Testis (tissue), 2 donors: ENCODE measurements around the gene SNTG2.

Experiments
- POLR2A ChIP-seq: fragments of 450-650 bp; IDR thresholded peaks from one replicate; pipeline ENCODE4 v1.6.1; 2017; ENCODE audit warnings: antibody characterized with exemption, mild to moderate bottlenecking, moderate library complexity
- TF ChIP-seq, protein P1 (sequence below), 3 experiments: fragments of 450-650 bp in 2 of 3; fragments of 200-600 bp in 1 of 3; sonication (generic) in 1 of 3; IDR thresholded peaks; one replicate each; pipeline ENCODE4 v1.5.1; 2016 to 2019; ENCODE audit warnings: antibody characterized with exemption in 3 of 3, mild to moderate bottlenecking in 2 of 3, moderate library complexity in 1 of 3

DNA sequence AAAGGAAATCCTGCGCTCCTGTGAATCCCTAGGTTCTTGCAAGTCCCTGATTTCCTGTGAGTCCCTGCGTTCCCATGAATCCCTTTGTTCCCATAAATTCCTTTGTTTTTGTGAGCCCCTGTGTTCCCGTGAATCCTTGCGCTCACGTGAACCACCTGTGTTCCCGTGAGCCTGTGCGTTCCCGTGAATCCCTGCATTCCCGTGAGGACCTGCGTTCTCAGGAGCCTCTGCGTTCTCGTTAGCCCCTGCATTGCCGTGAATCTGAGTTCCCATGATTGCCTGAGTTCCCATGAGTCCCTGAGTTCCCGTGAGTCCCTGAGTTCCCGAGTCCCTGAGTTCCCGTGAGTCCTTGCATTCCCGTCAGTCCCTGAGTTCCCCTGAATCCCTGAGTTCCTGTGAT, 71.5 kb downstream of the SNTG2 start:
- TF ChIP-seq, protein P1, sequence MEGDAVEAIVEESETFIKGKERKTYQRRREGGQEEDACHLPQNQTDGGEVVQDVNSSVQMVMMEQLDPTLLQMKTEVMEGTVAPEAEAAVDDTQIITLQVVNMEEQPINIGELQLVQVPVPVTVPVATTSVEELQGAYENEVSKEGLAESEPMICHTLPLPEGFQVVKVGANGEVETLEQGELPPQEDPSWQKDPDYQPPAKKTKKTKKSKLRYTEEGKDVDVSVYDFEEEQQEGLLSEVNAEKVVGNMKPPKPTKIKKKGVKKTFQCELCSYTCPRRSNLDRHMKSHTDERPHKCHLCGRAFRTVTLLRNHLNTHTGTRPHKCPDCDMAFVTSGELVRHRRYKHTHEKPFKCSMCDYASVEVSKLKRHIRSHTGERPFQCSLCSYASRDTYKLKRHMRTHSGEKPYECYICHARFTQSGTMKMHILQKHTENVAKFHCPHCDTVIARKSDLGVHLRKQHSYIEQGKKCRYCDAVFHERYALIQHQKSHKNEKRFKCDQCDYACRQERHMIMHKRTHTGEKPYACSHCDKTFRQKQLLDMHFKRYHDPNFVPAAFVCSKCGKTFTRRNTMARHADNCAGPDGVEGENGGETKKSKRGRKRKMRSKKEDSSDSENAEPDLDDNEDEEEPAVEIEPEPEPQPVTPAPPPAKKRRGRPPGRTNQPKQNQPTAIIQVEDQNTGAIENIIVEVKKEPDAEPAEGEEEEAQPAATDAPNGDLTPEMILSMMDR (IDR thresholded peaks at IDR 0.05) = no peak
- no peak for TF ChIP-seq POLR2A
